GM04503 (cell line): ENCODE results near the gene CLTB.

Experiments
- DNase-seq: peaks from one replicate; pipeline ENCODE4 v3.0.0-alpha.2; 2012; ENCODE audit warnings: low read depth

CLTB gene

GRCh38 chr5:176401281-176402205 is 14.8 kb downstream of the CLTB start:
- DNase-seq: no peak

GRCh38 chr5:176400382-176401156 is 15.8 kb downstream of the CLTB start:
- DNase-seq: no peak

- DNase-seq: no peak
Observed at GRCh38 chr5:176397736-176398420, 18.5 kb downstream of the CLTB start.

GRCh38 chr5:176396330-176396729 is 20.0 kb downstream of the CLTB start:
- no peak for DNase-seq

GRCh38 chr5:176394881-176395675 is 21.3 kb downstream of the CLTB start:
- DNase-seq: no peak

- DNase-seq: no peak
Observed at GRCh38 chr5:176394096-176394495, 22.2 kb downstream of the CLTB start.

GRCh38 chr5:176392526-176392925 is 23.8 kb downstream of the CLTB start:
- DNase-seq: no peak

GRCh38 chr5:176391999-176392398 is 24.3 kb downstream of the CLTB start:
- no peak for DNase-seq

- no peak for DNase-seq
Observed at GRCh38 chr5:176391479-176391878, 24.9 kb downstream of the CLTB start.

GRCh38 chr5:176389135-176390123 is 26.9 kb downstream of the CLTB start:
- DNase-seq: no peak

GRCh38 chr5:176388444-176389134 is 27.8 kb downstream of the CLTB start, which contains the start of the genes HIGD2A and NOP16:
HIGD2A (plus strand) TSS chr5:176388751; CDS start chr5:176388820, 69 bp downstream.
NOP16 (minus strand) TSS chr5:176388598; CDS start chr5:176388539, 59 bp downstream.
- DNase-seq: peak; percentile 93

GRCh38 chr5:176388003-176388443 is 28.3 kb downstream of the CLTB start:
- no peak for DNase-seq

GRCh38 chr5:176387384-176387925 is 28.9 kb downstream of the CLTB start:
- DNase-seq: no peak

GRCh38 chr5:176386491-176386890 is 29.8 kb downstream of the CLTB start:
- no peak for DNase-seq

GRCh38 chr5:176384991-176385390 is 31.3 kb downstream of the CLTB start:
- DNase-seq: no peak

- no peak for DNase-seq
Observed at GRCh38 chr5:176384366-176384930, 31.9 kb downstream of the CLTB start.

- DNase-seq: no peak
Observed at GRCh38 chr5:176383961-176384360, 32.4 kb downstream of the CLTB start.

- no peak for DNase-seq
Observed at GRCh38 chr5:176383248-176383905, 33.0 kb downstream of the CLTB start.
